GM12874 (cell line): Measurements from ENCODE around the gene C11orf86.

Source experiments
- CTCF ChIP-seq: IDR thresholded peaks from 2 replicates; pipeline ENCODE4 v1.5.1; 2011; ENCODE audit warnings: low read depth, mild to moderate bottlenecking, control low read depth, low read length, moderate library complexity; ENCODE audit not compliant: insufficient read depth

C11orf86 gene, protein sequence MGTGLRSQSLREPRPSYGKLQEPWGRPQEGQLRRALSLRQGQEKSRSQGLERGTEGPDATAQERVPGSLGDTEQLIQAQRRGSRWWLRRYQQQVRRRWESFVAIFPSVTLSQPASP

DNA sequence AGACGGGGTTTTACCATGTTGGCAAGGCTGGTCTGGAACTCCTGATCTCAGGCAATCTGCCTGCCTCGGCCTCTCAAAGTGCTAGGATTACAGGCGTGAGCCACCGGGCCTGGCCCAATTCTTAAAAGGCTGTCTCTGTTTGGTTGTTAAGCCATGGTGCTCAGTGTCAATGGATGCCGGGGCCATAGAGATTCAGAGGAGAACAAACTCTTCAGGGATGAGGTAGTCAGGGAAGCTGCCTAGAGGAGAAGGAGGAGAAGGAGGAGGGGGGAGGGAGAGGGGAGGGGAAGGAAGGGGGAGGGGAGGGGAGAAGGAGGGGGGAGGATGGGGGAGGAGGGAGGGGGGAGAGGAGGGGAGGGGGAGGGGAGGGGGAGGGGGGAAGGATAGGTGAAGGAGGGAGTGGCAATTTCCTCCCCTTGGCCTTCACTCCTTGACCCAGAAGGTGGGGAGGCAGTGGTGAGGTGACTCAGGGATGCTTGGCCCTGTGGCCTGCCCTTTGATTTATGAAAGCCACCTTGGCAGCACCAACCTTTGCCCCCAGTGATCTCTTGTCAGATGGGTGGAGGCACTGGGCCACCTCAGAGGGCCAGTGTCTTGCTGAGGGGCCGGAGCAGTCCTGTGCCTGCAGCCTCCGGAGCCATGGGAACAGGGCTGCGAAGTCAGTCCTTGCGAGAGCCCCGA is at the start of gene C11orf86:
TSS of gene C11orf86 (plus strand) at position 581 of the 681 bp plus-strand sequence. CDS start at position 640, 59 bp downstream.
- no peak for TF ChIP-seq CTCF

GRCh38 chr11:66929753-66930152 is 45.4 kb upstream of the C11orf86 start:
- TF ChIP-seq CTCF, result no peak

DNA sequence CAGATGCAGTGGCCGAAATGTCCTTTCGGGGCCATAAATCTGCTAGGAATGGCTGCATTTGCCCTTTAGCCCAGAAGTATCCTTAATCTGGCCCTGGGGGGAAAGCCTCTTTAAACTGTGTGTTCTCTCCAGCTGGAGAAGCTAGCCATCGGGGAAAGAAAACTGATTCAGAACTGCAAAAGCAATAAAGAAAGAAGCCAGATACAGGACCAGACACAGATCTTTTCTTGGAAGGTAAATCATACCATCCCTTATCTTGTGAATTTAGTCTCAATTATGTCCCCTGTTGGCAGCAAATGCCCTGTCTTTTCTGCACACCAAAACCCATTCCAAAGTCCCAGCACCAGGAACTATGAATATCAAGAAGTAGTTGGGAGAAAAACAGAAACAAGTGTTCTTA is 42.6 kb upstream of the C11orf86 start:
- no peak for TF ChIP-seq CTCF

- TF ChIP-seq CTCF, result no peak
Observed at GRCh38 chr11:66933531-66933930, 41.6 kb upstream of the C11orf86 start.

- no peak for TF ChIP-seq CTCF
Observed at GRCh38 chr11:66934950-66935779, 39.9 kb upstream of the C11orf86 start.

GRCh38 chr11:66936311-66936711 is 38.8 kb upstream of the C11orf86 start:
- TF ChIP-seq CTCF, result no peak

DNA sequence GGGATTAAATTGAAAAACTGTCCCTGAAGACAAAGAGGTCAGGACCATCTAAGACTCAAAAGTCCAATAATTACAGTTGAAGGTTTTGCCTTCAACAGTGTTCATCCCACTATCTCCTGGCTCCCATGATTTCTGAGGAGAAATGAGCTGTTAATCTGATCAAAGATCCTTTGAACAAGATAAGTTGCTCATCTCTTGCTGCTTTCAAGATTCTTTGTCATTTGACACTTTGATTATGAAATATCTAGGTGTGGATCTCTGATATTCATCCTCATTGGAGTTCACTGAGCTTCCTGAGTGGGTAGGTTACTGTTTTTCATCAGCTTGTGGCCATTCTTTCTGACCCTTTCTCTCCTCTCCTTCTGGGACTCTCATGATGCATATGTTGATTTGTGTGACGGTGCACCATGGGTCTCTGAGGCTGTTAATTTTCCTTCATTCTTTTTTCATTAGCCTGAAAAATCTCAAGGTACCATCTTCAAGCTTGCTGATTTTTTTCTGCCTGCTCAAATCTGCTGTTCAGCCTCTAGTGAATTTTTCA is 37.8 kb upstream of the C11orf86 start:
- TF ChIP-seq CTCF, result no peak
